WERI-Rb-1 (cell line): ENCODE measurements around the gene UGGT1.

ENCODE experiments used
- DNase-seq: peaks from one replicate; pipeline ENCODE4 v3.0.0-alpha.2; 2020
- H3K27ac ChIP-seq: fragments of 250-450 bp; sonication (Bioruptor Pico); 2 replicates; pipeline ENCODE4 v1.5.1; 2020; ENCODE audit warnings: mild to moderate bottlenecking, moderate library complexity
- H3K27me3 ChIP-seq: fragments of 250-450 bp; sonication (Bioruptor Pico); 2 replicates; pipeline ENCODE4 v1.5.1; 2021; ENCODE audit warnings: mild to moderate bottlenecking, low read depth, moderate library complexity; ENCODE audit not compliant: insufficient read depth, severe bottlenecking
- H3K36me3 ChIP-seq: fragments of 250-450 bp; sonication (Bioruptor Pico); 2 replicates; pipeline ENCODE4 v1.5.1; 2020; ENCODE audit warnings: mild to moderate bottlenecking, moderate library complexity
- H3K4me3 ChIP-seq: 2 replicates; pipeline ENCODE4 v1.5.1; 2011; ENCODE audit warnings: low read depth, mild to moderate bottlenecking, control low read depth, low read length
- H3K9me3 ChIP-seq: fragments of 250-450 bp; sonication (Bioruptor Pico); 2 replicates; pipeline ENCODE4 v1.5.1; 2021; ENCODE audit warnings: mild to moderate bottlenecking, moderate library complexity; ENCODE audit not compliant: severe bottlenecking
- CTCF ChIP-seq: IDR thresholded peaks from 2 replicates; pipeline ENCODE4 v1.5.1; 2011; ENCODE audit warnings: low read depth, mild to moderate bottlenecking, control low read depth, inconsistent platforms, low read length

The UGGT1 gene

GRCh38 chr2:128214866-128215460, 124.0 kb downstream of the UGGT1 start:
- TF ChIP-seq CTCF = no peak
- Histone ChIP-seq H3K27ac (no peak overlapping the region), H3K27me3 (no peaks in the 10 kb centered on the region), H3K36me3 (no peaks in the 10 kb centered on the region), H3K4me3 (no peak overlapping the region), H3K9me3 (no peaks in the 10 kb centered on the region)
- DNase-seq = no peak

GRCh38 chr2:128215897-128216642, 125.1 kb downstream of the UGGT1 start:
- H3K4me3 ChIP-seq = no peak overlapping the region
- no peaks in the 10 kb centered on the region for H3K9me3 ChIP-seq
- no peak for TF ChIP-seq CTCF
- no peak overlapping the region for H3K27ac ChIP-seq
- H3K27me3 ChIP-seq = no peaks in the 10 kb centered on the region
- DNase-seq = no peak
- H3K36me3 ChIP-seq = no peaks in the 10 kb centered on the region

- H3K27ac ChIP-seq = no peak overlapping the region
- H3K9me3 ChIP-seq = no peaks in the 10 kb centered on the region
- H3K36me3 ChIP-seq = no peaks in the 10 kb centered on the region
- no peaks in the 10 kb centered on the region for H3K27me3 ChIP-seq
- no peak for TF ChIP-seq CTCF
- H3K4me3 ChIP-seq = no peak overlapping the region
- no peak for DNase-seq
Measured at GRCh38 chr2:128217671-128218070, 126.7 kb downstream of the UGGT1 start.

- no peak for DNase-seq
- no peak overlapping the region for H3K4me3 ChIP-seq
- H3K27ac ChIP-seq = no peak overlapping the region
- no peaks in the 10 kb centered on the region for H3K27me3 ChIP-seq
- no peaks in the 10 kb centered on the region for H3K36me3 ChIP-seq
- H3K9me3 ChIP-seq = no peaks in the 10 kb centered on the region
- TF ChIP-seq CTCF = no peak
Measured at GRCh38 chr2:128219891-128220290, 128.9 kb downstream of the UGGT1 start.

GRCh38 chr2:128227862-128228261, 136.9 kb downstream of the UGGT1 start:
- TF ChIP-seq CTCF = no peak
- Histone ChIP-seq H3K4me3 (no peak overlapping the region), H3K9me3 (no peaks in the 10 kb centered on the region), H3K36me3 (no peaks in the 10 kb centered on the region), H3K27me3 (no peaks in the 10 kb centered on the region), H3K27ac (no peak overlapping the region)
- no peak for DNase-seq
